OCI-LY7 (cell line): ENCODE results near the gene ZNF385D. TPM values are rescaled to one million over a fixed set of nuclear protein-coding genes. Genes with fewer than 3 reads are reported as not detected.

ENCODE experiments used
- BruUV-seq: library from RNA; stranded (reverse); fragments of 400-500 nt; replicated peaks from 2 replicates; lab custom pipeline; 2021; lab: Mats Ljungman, UMichigan
- CTCF ChIA-PET: fragments of 300-600 bp; sonication (Branson Sonifier 250); formaldehyde crosslinking; loops from one replicate; lab custom pipeline; 2022; ENCODE audit warnings: antibody characterized with exemption; ENCODE audit not compliant: unreplicated experiment; lab: Charles Lee
- POLR2A ChIA-PET: fragments of 300-600 bp; sonication (Branson Sonifier 250); formaldehyde crosslinking; loops from one replicate; lab custom pipeline; 2022; ENCODE audit warnings: antibody characterized with exemption; lab: Charles Lee
- DNase-seq: peaks from one replicate; pipeline ENCODE4 v3.0.0-alpha.2; 2015; ENCODE audit warnings: low spot score
- H2AFZ ChIP-seq: fragments of 200-600 bp; sonication (generic), shearing (Covaris generic); 2 replicates; pipeline ENCODE4 v1.6.1; 2014; ENCODE audit warnings: mild to moderate bottlenecking, antibody characterized with exemption, low read length, moderate library complexity
- H3K27ac ChIP-seq: fragments of 200-600 bp; sonication (generic); 2 replicates; pipeline ENCODE4 v1.5.1; 2014; ENCODE audit warnings: mixed run types, low read depth, mild to moderate bottlenecking, moderate library complexity, low read length, inconsistent platforms; ENCODE audit not compliant: poor library complexity, severe bottlenecking
- H3K36me3 ChIP-seq: fragments of 200-600 bp; sonication (generic); 2 replicates; pipeline ENCODE4 v1.6.1; 2014; ENCODE audit warnings: mild to moderate bottlenecking, antibody characterized with exemption, low read length, moderate library complexity, mixed read lengths; ENCODE audit not compliant: insufficient read depth
- H3K4me1 ChIP-seq: fragments of 200-600 bp; sonication (generic); 2 replicates; pipeline ENCODE4 v1.5.1; 2014; ENCODE audit warnings: mild to moderate bottlenecking, low read length; ENCODE audit not compliant: insufficient read depth, poor library complexity, severe bottlenecking
- H3K4me2 ChIP-seq: fragments of 200-600 bp; sonication (generic); 2 replicates; pipeline ENCODE4 v1.6.1; 2014; ENCODE audit warnings: mild to moderate bottlenecking, low read length
- H3K4me3 ChIP-seq: fragments of 200-600 bp; sonication (generic); 2 replicates; pipeline ENCODE4 v1.5.1; 2014; ENCODE audit warnings: mild to moderate bottlenecking, low read depth, low read length; ENCODE audit not compliant: poor library complexity, severe bottlenecking
- H3K79me2 ChIP-seq: fragments of 200-600 bp; sonication (generic); 2 replicates; pipeline ENCODE4 v1.6.1; 2016; ENCODE audit warnings: low read depth, mild to moderate bottlenecking, low read length, moderate library complexity, mixed read lengths; ENCODE audit not compliant: insufficient read depth
- H3K9me2 ChIP-seq: fragments of 200-600 bp; sonication (generic); 2 replicates; pipeline ENCODE4 v1.6.1; 2016; ENCODE audit warnings: mild to moderate bottlenecking, low read length, mixed read lengths; ENCODE audit not compliant: insufficient read depth
- H3K9me3 ChIP-seq: fragments of 200-600 bp; sonication (generic); 2 replicates; pipeline ENCODE4 v1.6.1; 2014; ENCODE audit warnings: mild to moderate bottlenecking, mixed run types, low read length, mixed read lengths
- H4K20me1 ChIP-seq: fragments of 200-600 bp; sonication (generic); 2 replicates; pipeline ENCODE4 v1.6.1; 2014; ENCODE audit warnings: mild to moderate bottlenecking, antibody characterized with exemption, low read length, moderate library complexity, mixed read lengths; ENCODE audit not compliant: insufficient read depth
- EZH2phosphoT487 ChIP-seq: fragments of 200-600 bp; sonication (generic); IDR thresholded peaks from 2 replicates; pipeline ENCODE4 v1.6.1; 2018; ENCODE audit warnings: low read depth, borderline replicate concordance, mild to moderate bottlenecking, mixed run types, antibody characterized with exemption, low read length, moderate library complexity, mixed read lengths
- intact Hi-C: fragments of 100-400 bp; cut with micrococcal nuclease; formaldehyde crosslinking; loops from one replicate; pipeline ENCODE4 v1.10.0; 2022; ENCODE audit not compliant: unreplicated experiment
- total RNA-seq, 2 experiments: library from RNA; depleted of rRNA in 1 of 2; stranded (reverse); fragments of >200 nt in 1 of 2; shearing (Covaris generic) in 1 of 2; gene quantifications; 2 replicates each; pipeline ENCODE4 v1.2.3, GENCODE V29; 2014 to 2022
- TF ChIP-seq, protein P1 (sequence below): fragments of 200-600 bp; sonication (generic); conservative IDR thresholded peaks from 2 replicates; pipeline ENCODE4 v1.5.1; 2014; ENCODE audit warnings: mild to moderate bottlenecking, antibody characterized with exemption, low read length, moderate library complexity, mixed read lengths

Gene ZNF385D
- total RNA-seq, 2 experiments from 2014 or later, result 0.13 TPM; not detected in 1

DNA sequence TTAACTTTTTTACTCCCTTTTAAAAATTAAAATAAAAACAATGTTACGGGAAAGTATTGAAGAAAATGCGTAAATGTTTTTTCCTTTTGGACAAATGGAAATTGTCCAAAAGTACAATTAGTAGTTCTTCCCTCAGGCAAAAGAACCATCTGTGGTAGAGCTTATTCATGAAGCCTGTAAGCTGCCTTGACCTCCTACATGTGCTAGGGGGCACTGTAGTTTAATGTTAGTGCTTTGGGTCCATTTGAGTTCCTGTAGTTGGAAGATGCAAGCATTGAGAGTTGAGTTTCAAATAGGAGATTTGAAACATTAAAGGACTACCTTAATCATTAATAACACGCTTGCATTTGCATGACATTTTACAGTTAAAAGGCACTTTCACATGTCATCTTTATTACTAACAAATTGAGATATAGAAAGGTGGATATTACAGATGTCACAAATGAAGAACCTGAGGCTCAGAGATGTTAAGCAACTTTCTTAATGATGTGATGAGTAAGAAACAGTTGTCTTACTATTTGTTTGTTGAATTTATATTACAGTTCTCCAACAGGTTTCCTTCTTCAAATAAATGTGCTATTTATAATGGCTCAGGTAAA is 1.8 kb upstream of the ZNF385D start:
- TF ChIP-seq EZH2phosphoT487, result no peak
- TF ChIP-seq, protein P1, sequence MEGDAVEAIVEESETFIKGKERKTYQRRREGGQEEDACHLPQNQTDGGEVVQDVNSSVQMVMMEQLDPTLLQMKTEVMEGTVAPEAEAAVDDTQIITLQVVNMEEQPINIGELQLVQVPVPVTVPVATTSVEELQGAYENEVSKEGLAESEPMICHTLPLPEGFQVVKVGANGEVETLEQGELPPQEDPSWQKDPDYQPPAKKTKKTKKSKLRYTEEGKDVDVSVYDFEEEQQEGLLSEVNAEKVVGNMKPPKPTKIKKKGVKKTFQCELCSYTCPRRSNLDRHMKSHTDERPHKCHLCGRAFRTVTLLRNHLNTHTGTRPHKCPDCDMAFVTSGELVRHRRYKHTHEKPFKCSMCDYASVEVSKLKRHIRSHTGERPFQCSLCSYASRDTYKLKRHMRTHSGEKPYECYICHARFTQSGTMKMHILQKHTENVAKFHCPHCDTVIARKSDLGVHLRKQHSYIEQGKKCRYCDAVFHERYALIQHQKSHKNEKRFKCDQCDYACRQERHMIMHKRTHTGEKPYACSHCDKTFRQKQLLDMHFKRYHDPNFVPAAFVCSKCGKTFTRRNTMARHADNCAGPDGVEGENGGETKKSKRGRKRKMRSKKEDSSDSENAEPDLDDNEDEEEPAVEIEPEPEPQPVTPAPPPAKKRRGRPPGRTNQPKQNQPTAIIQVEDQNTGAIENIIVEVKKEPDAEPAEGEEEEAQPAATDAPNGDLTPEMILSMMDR, result peak; percentile 73
- no TSS peak for BruUV-seq
- no peaks in the 10 kb centered on the region for H3K4me1 ChIP-seq

DNA sequence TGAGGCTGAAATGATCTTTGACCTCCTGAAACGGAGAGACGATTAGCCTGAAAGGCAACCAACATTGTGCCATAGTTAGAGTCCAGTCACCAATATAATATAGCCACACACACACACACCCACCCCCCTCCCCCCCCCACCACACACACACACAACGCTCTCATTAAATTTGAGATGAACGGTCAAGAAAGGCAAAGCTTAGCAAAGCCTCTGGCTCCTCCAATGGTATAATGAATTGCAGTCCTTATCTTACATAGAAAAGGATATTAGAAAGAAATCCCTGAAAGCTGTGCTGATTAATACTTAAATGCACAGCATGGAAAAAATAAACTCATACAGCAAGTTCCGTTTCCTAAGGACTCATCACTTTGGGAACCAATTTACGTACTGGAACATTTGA is 876 bp upstream of the ZNF385D start:
- Histone ChIP-seq H3K9me2 (no peaks in the 10 kb centered on the region), H2AFZ (no peak overlapping the region), H3K79me2 (no peaks in the 10 kb centered on the region), H3K4me2 (no peak overlapping the region), H3K36me3 (no peaks in the 10 kb centered on the region), H3K9me3 (no peaks in the 10 kb centered on the region), H4K20me1 (no peaks in the 10 kb centered on the region), H3K27ac (no peak overlapping the region), H3K4me1 (no peaks in the 10 kb centered on the region), H3K4me3 (no peak overlapping the region)
- TF ChIP-seq EZH2phosphoT487, result no peak
- TF ChIP-seq, protein P1, result no peak
- no peak for DNase-seq
- BruUV-seq, result no TSS peak
- intact Hi-C loops, result no loop called here
- CTCF ChIA-PET, result no interaction called here
- POLR2A ChIA-PET, result no interaction called here

More for the DNA sequence above, 1.8 kb upstream of the ZNF385D start:
- H2AFZ ChIP-seq, result no peak overlapping the region
- H3K27ac ChIP-seq, result no peak overlapping the region
- no peak overlapping the region for H3K4me3 ChIP-seq
- no peaks in the 10 kb centered on the region for H3K36me3 ChIP-seq
- H3K9me3 ChIP-seq, result no peaks in the 10 kb centered on the region
- no peaks in the 10 kb centered on the region for H4K20me1 ChIP-seq
- H3K9me2 ChIP-seq, result no peaks in the 10 kb centered on the region
- intact Hi-C loops, result no loop called here
- H3K4me2 ChIP-seq, result no peak overlapping the region
- no peaks in the 10 kb centered on the region for H3K79me2 ChIP-seq
- DNase-seq, result peak; percentile 18
- ChIA-PET CTCF (no interaction called here), POLR2A (interaction anchor here (0.6 kb wide), 1 partner anchor 1828 kb away, joined by 3 read pairs; no protein-coding TSS in a partner anchor)

GRCh38 chr3:21750080-21750696 is 822 bp downstream of the ZNF385D start:
- H3K9me2 ChIP-seq, result no peaks in the 10 kb centered on the region
- intact Hi-C loops, result no loop called here
- H3K9me3 ChIP-seq, result no peaks in the 10 kb centered on the region
- no peaks in the 10 kb centered on the region for H3K36me3 ChIP-seq
- CTCF ChIA-PET, result no interaction called here
- POLR2A ChIA-PET, result interaction anchor here (0.6 to 2.1 kb wide), 3 partner anchors 12 to 1091 kb away, joined by 3 to 4 read pairs (median 4); no protein-coding TSS in a partner anchor
- H3K4me1 ChIP-seq, result no peaks in the 10 kb centered on the region
- no peak overlapping the region for H3K4me2 ChIP-seq
- no peaks in the 10 kb centered on the region for H4K20me1 ChIP-seq
- H3K4me3 ChIP-seq, result no peak overlapping the region
- BruUV-seq, result no TSS peak
- H3K79me2 ChIP-seq, result no peaks in the 10 kb centered on the region
- no peak for DNase-seq
- TF ChIP-seq, protein P1, result no peak
- no peak for TF ChIP-seq EZH2phosphoT487
- no peak overlapping the region for H3K27ac ChIP-seq
- no peak overlapping the region for H2AFZ ChIP-seq
